CD14-positive monocyte (primary cell): ENCODE data around the gene KXD1. TPM values are rescaled to one million over a fixed set of nuclear protein-coding genes. Genes with fewer than 3 reads are reported as not detected.

Experiments
- DNase-seq, 3 donors: peaks; one replicate each; pipeline ENCODE4 v3.0.0-alpha.2; 2011 to 2022
- H2AFZ ChIP-seq: 2 replicates; pipeline ENCODE4 v1.6.0; 2012; ENCODE audit warnings: mild to moderate bottlenecking, low read depth, low read length, inconsistent platforms; ENCODE audit not compliant: insufficient read depth, poor library complexity, severe bottlenecking
- H3K27ac ChIP-seq, 2 donors: 1 replicate in 1 of 2; 2 replicates in 1 of 2; pipeline ENCODE4 v1.5.1; 2012 to 2013; ENCODE audit warnings: low read length in 2 of 2, control low read depth in 1 of 2, inconsistent platforms in 1 of 2, low read depth in 1 of 2, mild to moderate bottlenecking in 1 of 2
- H3K27me3 ChIP-seq, 2 donors: one replicate each; pipeline versions ENCODE4 v1.6.0 to v1.6.1; 2011 to 2013; ENCODE audit warnings: low read length in 2 of 2; ENCODE audit not compliant: control insufficient read depth in 2 of 2, insufficient read depth in 2 of 2
- H3K36me3 ChIP-seq, 2 donors: replicated peaks in 1 of 2; 1 replicate in 1 of 2; 2 replicates in 1 of 2; pipeline versions ENCODE4 v1.5.1 to v1.6.1; 2012 to 2013; ENCODE audit warnings: low read length in 2 of 2, control low read depth in 1 of 2, inconsistent platforms in 1 of 2, mild to moderate bottlenecking in 1 of 2; ENCODE audit not compliant: insufficient read depth in 2 of 2, control insufficient read depth in 1 of 2
- H3K4me1 ChIP-seq, 2 donors: 1 replicate in 1 of 2; 2 replicates in 1 of 2; pipeline versions ENCODE4 v1.5.1 to v1.6.1; 2012 to 2013; ENCODE audit warnings: low read length in 2 of 2, control low read depth in 1 of 2, inconsistent platforms in 1 of 2, mild to moderate bottlenecking in 1 of 2, moderate library complexity in 1 of 2; ENCODE audit not compliant: insufficient read depth in 2 of 2, control insufficient read depth in 1 of 2
- H3K4me2 ChIP-seq: replicated peaks from 2 replicates; pipeline ENCODE3; 2012; ENCODE audit warnings: low read length, moderate library complexity, mild to moderate bottlenecking; ENCODE audit not compliant: poor library complexity, severe bottlenecking; ENCODE audit errors: extremely low read depth
- H3K4me3 ChIP-seq, 3 experiments: fragments of 200-600 bp in 1 of 3; sonication (generic) in 1 of 3; replicated peaks in 1 of 3; 1 replicate in 2 of 3; 2 replicates in 1 of 3; pipeline ENCODE4 v1.5.1; 2011 to 2013; ENCODE audit warnings: low read length in 3 of 3, mild to moderate bottlenecking in 3 of 3, control low read depth in 2 of 3, low read depth in 2 of 3, inconsistent platforms in 1 of 3, moderate library complexity in 1 of 3
- H3K79me2 ChIP-seq: 2 replicates; pipeline ENCODE4 v1.6.0; 2012; ENCODE audit warnings: mild to moderate bottlenecking, control low read depth, inconsistent platforms, low read length, moderate library complexity; ENCODE audit not compliant: insufficient read depth
- H3K9ac ChIP-seq: 2 replicates; pipeline ENCODE4 v1.6.0; 2017; ENCODE audit warnings: low read length, mild to moderate bottlenecking; ENCODE audit not compliant: insufficient read depth, poor library complexity, severe bottlenecking
- H3K9me3 ChIP-seq, 2 donors: replicated peaks in 1 of 2; 1 replicate in 1 of 2; 2 replicates in 1 of 2; pipeline versions ENCODE4 v1.5.1 to v1.6.1; 2012 to 2013; ENCODE audit warnings: low read length in 2 of 2, control low read depth in 1 of 2; ENCODE audit not compliant: control insufficient read depth in 1 of 2, insufficient read depth in 1 of 2
- H4K20me1 ChIP-seq: 2 replicates; pipeline ENCODE4 v1.6.0; 2012; ENCODE audit warnings: mild to moderate bottlenecking, low read length, control low read depth, moderate library complexity; ENCODE audit not compliant: insufficient read depth
- H3K27ac Mint-ChIP-seq, 7 donors: one replicate each; pipeline ENCODE4 v1.8.0; 2020; ENCODE audit warnings: mild to moderate bottlenecking in 7 of 7, mixed read lengths in 7 of 7, moderate library complexity in 6 of 7, inconsistent platforms in 2 of 7
- H3K27me3 Mint-ChIP-seq, 3 donors: one replicate each; pipeline ENCODE4 v1.8.0; 2021 to 2022; ENCODE audit warnings: low read depth in 3 of 3, mild to moderate bottlenecking in 3 of 3, mixed read lengths in 3 of 3, moderate library complexity in 3 of 3, inconsistent platforms in 1 of 3
- H3K36me3 Mint-ChIP-seq, 2 donors: one replicate each; pipeline ENCODE4 v1.8.0; 2020; ENCODE audit warnings: mixed read lengths in 2 of 2, inconsistent platforms in 1 of 2, mild to moderate bottlenecking in 1 of 2
- H3K4me1 Mint-ChIP-seq: one replicate; pipeline ENCODE4 v1.8.0; 2020; ENCODE audit warnings: mild to moderate bottlenecking, mixed read lengths
- H3K4me3 Mint-ChIP-seq, 2 donors: one replicate each; pipeline ENCODE4 v1.8.0; 2020; ENCODE audit warnings: mild to moderate bottlenecking in 2 of 2, mixed read lengths in 2 of 2, moderate library complexity in 1 of 2
- H3K9me3 Mint-ChIP-seq, 7 donors: one replicate each; pipeline ENCODE4 v1.8.0; 2020 to 2022; ENCODE audit warnings: mixed read lengths in 7 of 7, mild to moderate bottlenecking in 6 of 7, moderate library complexity in 6 of 7, inconsistent platforms in 2 of 7
- WGBS: methylation state at CpG from one replicate; pipeline ENCODE4 v1.1.5; 2013; ENCODE audit warnings: missing lambda C conversion rate; ENCODE audit not compliant: insufficient coverage; 5-methylcytosine and 5-hydroxymethylcytosine counted together
- intact Hi-C, 2 donors: fragments of 100-400 bp; cut with micrococcal nuclease; formaldehyde crosslinking; loops; one replicate each; pipeline versions ENCODE4 v1.15.0 to v1.15.1; 2023
- polyA plus RNA-seq, 3 donors: library from polyadenylated mRNA; depleted of rRNA in 1 of 3; unstranded in 2 of 3; stranded (reverse) in 1 of 3; fragments of 300-500 nt in 2 of 3; fragments of >200 nt in 1 of 3; fragmentation: Illumina TruSeq in 2 of 3; gene quantifications; 1 replicate in 2 of 3; 2 replicates in 1 of 3; pipeline ENCODE4 v1.2.3, GENCODE V29; 2012 to 2021
- TF ChIP-seq, protein P1 (sequence below): fragments of 200-600 bp; IDR thresholded peaks from one replicate; pipeline ENCODE4 v1.8.0; 2022; ENCODE audit warnings: antibody characterized with exemption, mild to moderate bottlenecking

KXD1 gene
- polyA plus RNA-seq, 3 donors, result 74.4 to 194 (median 87.9) TPM

DNA sequence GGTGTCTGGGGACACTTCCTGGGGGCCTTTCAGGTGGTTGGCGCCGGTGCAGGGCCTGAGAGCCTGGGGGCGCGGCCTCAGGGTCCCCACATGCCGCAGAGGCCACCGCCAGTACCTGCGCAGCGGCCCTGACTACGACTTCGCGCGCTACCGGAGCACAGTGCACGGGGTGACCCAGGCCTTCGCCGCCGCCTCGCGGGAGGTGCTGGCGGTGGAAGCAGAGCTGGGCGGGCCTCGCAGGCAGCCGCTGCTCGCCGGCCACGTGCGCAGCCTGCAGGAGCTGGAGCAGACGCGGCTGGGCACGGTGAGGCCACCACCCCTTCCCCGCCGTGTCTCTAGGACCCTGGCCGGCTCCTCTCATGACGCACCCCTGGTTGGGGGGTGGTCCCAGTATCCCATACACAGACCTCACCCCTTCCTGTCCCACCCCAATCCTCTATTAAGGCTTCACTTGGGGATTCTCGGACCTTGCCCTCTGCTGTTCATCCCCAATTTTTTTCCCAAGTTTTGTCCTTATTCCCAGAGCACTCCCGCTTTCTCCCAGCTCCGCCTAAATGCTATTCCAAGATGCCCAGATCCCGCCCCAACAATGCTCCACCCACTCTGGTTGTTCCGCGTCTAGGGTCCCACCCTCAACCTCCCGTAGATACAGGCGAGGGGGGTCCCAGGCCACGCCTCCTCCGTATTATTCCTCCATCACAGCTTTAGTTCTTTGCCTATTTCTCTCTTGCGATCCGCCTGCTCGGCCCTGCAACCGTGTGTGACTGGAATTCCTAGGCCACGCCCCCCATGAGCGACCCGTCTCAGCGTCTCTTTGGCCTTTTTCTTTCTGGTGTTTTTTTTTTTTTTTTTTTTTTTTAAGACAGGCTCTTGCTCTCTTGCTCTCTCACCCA lies 32.0 kb downstream of the KXD1 start:
- TF ChIP-seq, protein P1, sequence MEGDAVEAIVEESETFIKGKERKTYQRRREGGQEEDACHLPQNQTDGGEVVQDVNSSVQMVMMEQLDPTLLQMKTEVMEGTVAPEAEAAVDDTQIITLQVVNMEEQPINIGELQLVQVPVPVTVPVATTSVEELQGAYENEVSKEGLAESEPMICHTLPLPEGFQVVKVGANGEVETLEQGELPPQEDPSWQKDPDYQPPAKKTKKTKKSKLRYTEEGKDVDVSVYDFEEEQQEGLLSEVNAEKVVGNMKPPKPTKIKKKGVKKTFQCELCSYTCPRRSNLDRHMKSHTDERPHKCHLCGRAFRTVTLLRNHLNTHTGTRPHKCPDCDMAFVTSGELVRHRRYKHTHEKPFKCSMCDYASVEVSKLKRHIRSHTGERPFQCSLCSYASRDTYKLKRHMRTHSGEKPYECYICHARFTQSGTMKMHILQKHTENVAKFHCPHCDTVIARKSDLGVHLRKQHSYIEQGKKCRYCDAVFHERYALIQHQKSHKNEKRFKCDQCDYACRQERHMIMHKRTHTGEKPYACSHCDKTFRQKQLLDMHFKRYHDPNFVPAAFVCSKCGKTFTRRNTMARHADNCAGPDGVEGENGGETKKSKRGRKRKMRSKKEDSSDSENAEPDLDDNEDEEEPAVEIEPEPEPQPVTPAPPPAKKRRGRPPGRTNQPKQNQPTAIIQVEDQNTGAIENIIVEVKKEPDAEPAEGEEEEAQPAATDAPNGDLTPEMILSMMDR, result no peak
- Mint-ChIP-seq H3K27ac (peak overlapping the region; percentile 65 to 91 (median 84)), H3K9me3 (peaks cover 0 to 3% (median 0%) of the 10 kb centered on the region in 7 donors), H3K4me3 (peak overlapping the region; percentile 78 to 89), H3K27me3 (peaks cover 4 to 15% (median 14%) of the 10 kb centered on the region in 3 donors), H3K4me1 (peaks cover 45% of the 10 kb centered on the region), H3K36me3 (peaks cover 10 to 21% of the 10 kb centered on the region in 2 donors)
- H3K79me2 ChIP-seq, result peaks cover 8% of the 10 kb centered on the region
- 18% methylated on average over 48 of the region's 52 CpGs for WGBS
- H3K4me3 ChIP-seq, result peak overlapping the region; percentile 65 to 92 (median 69)
- peak; percentile 49 to 63 (median 50) for DNase-seq
- peak overlapping the region; percentile 56 to 84 for H3K27ac ChIP-seq
- H4K20me1 ChIP-seq, result peaks cover 30% of the 10 kb centered on the region
- peaks cover 0 to 7% of the 10 kb centered on the region in 2 donors for H3K27me3 ChIP-seq
- intact Hi-C loops, result loop anchor here (5.0 to 10.0 kb wide), 2 partner anchors 127 to 135 kb away; no protein-coding TSS in a partner anchor
- peak overlapping the region; percentile 99 for H3K4me2 ChIP-seq
- H3K9ac ChIP-seq, result peak overlapping the region; percentile 76
- peaks cover 38 to 60% of the 10 kb centered on the region in 2 donors for H3K4me1 ChIP-seq
- peak overlapping the region; percentile 91 for H2AFZ ChIP-seq
- H3K9me3 ChIP-seq, result no peaks in the 10 kb centered on the region
- peaks cover 7 to 8% of the 10 kb centered on the region in 2 donors for H3K36me3 ChIP-seq
